WTC11 (cell line): Measurements from ENCODE around the gene DMRT2. TPM values are rescaled to one million over a fixed set of nuclear protein-coding genes. Genes with fewer than 3 reads are reported as not detected.

Experiments used
- ATAC-seq: fragments of 200-7000 bp; cut with Tn5 transposase; 2 replicates; pipeline ENCODE4 v1.10.0; 2021; ENCODE audit warnings: mild to moderate bottlenecking, moderate library complexity
- CTCF ChIA-PET: fragments of 300-600 bp; sonication (Branson Sonifier 250); formaldehyde crosslinking; loops from one replicate; lab custom pipeline; 2021; ENCODE audit warnings: antibody characterized with exemption; lab: Charles Lee
- POLR2A ChIA-PET: fragments of 350-600 bp; sonication (Branson Sonifier 250); formaldehyde crosslinking; loops from one replicate; lab custom pipeline; 2021; ENCODE audit warnings: antibody characterized with exemption; lab: Charles Lee
- DNase-seq: peaks from one replicate; pipeline ENCODE4 v3.0.0; 2021; ENCODE audit warnings: low spot score
- H3K27ac Mint-ChIP-seq: 2 replicates; pipeline ENCODE4 v1.8.0; 2021; ENCODE audit warnings: mixed read lengths
- H3K27me3 Mint-ChIP-seq: 2 replicates; pipeline ENCODE4 v1.8.0; 2021; ENCODE audit warnings: low read depth, mild to moderate bottlenecking, moderate library complexity, mixed read lengths
- H3K36me3 Mint-ChIP-seq: 2 replicates; pipeline ENCODE4 v1.8.0; 2021; ENCODE audit warnings: mixed read lengths
- H3K4me1 Mint-ChIP-seq: 2 replicates; pipeline ENCODE4 v1.8.0; 2022; ENCODE audit warnings: mixed read lengths
- H3K4me3 Mint-ChIP-seq: 2 replicates; pipeline ENCODE4 v1.8.0; 2021; ENCODE audit warnings: mild to moderate bottlenecking, moderate library complexity, mixed read lengths
- H3K9me3 Mint-ChIP-seq: 2 replicates; pipeline ENCODE4 v1.8.0; 2021; ENCODE audit warnings: mixed read lengths
- ERG ChIP-seq: fragments of 250-450 bp; sonication (Bioruptor Pico); IDR thresholded peaks from 2 replicates; pipeline ENCODE4 v1.8.0; 2021; ENCODE audit warnings: mild to moderate bottlenecking
- ETV6 ChIP-seq: sonication (generic); formaldehyde crosslinking; IDR thresholded peaks from 2 replicates; pipeline ENCODE4 v1.8.1; 2022; ENCODE audit warnings: mild to moderate bottlenecking, missing genetic modification reagents
- FOXJ3 ChIP-seq: sonication (generic); formaldehyde crosslinking; IDR thresholded peaks from 2 replicates; pipeline ENCODE4 v1.9.0; 2021; ENCODE audit warnings: missing genetic modification reagents, mild to moderate bottlenecking, borderline replicate concordance
- GABPB1 ChIP-seq: sonication (generic); formaldehyde crosslinking; IDR thresholded peaks from 2 replicates; pipeline ENCODE4 v1.8.1; 2023; ENCODE audit warnings: mild to moderate bottlenecking, missing genetic modification reagents
- GRHL2 ChIP-seq: fragments of 250-450 bp; sonication (Bioruptor Pico); IDR thresholded peaks from 2 replicates; pipeline ENCODE4 v1.8.0; 2022; ENCODE audit warnings: mild to moderate bottlenecking, moderate library complexity; ENCODE audit not compliant: insufficient replicate concordance, severe bottlenecking
- JUN ChIP-seq: sonication (generic); formaldehyde crosslinking; IDR thresholded peaks from 2 replicates; pipeline ENCODE4 v1.8.0; 2023; ENCODE audit warnings: mild to moderate bottlenecking, missing genetic modification reagents
- MAX ChIP-seq: sonication (generic); formaldehyde crosslinking; IDR thresholded peaks from 2 replicates; pipeline ENCODE4 v1.8.0; 2022; ENCODE audit warnings: mild to moderate bottlenecking, missing genetic modification reagents
- MXD4 ChIP-seq: fragments of 250-450 bp; sonication (Bioruptor Pico); IDR thresholded peaks from 2 replicates; pipeline ENCODE4 v1.8.0; 2021; ENCODE audit warnings: mild to moderate bottlenecking, moderate library complexity, borderline replicate concordance
- NR1H2 ChIP-seq: sonication (generic); formaldehyde crosslinking; IDR thresholded peaks from 2 replicates; pipeline ENCODE4 v1.9.0; 2021; ENCODE audit warnings: mild to moderate bottlenecking, moderate library complexity, missing genetic modification reagents
- NR2C2 ChIP-seq: sonication (generic); formaldehyde crosslinking; IDR thresholded peaks from 2 replicates; pipeline ENCODE4 v1.8.0; 2022; ENCODE audit warnings: mild to moderate bottlenecking, missing genetic modification reagents
- PRRX2 ChIP-seq: fragments of 250-450 bp; sonication (Bioruptor Pico); IDR thresholded peaks from 2 replicates; pipeline ENCODE4 v1.8.0; 2021; ENCODE audit warnings: mild to moderate bottlenecking
- USF1 ChIP-seq: sonication (generic); formaldehyde crosslinking; IDR thresholded peaks from 2 replicates; pipeline ENCODE4 v1.8.0; 2022; ENCODE audit warnings: mild to moderate bottlenecking, missing genetic modification reagents
- USF2 ChIP-seq: sonication (generic); formaldehyde crosslinking; IDR thresholded peaks from 2 replicates; pipeline ENCODE4 v1.8.1; 2023; ENCODE audit warnings: mild to moderate bottlenecking, missing genetic modification reagents, moderate library complexity
- ZBTB43 ChIP-seq: sonication (generic); formaldehyde crosslinking; IDR thresholded peaks from 2 replicates; pipeline ENCODE4 v1.8.1; 2023; ENCODE audit warnings: mild to moderate bottlenecking, missing genetic modification reagents
- ZNF263 ChIP-seq: sonication (generic); formaldehyde crosslinking; IDR thresholded peaks from 2 replicates; pipeline ENCODE4 v1.8.1; 2022; ENCODE audit warnings: low read depth, mild to moderate bottlenecking, moderate library complexity, missing genetic modification reagents
- ZNF281 ChIP-seq: sonication (generic); formaldehyde crosslinking; IDR thresholded peaks from 2 replicates; pipeline ENCODE4 v1.8.0; 2023; ENCODE audit warnings: mild to moderate bottlenecking, missing genetic modification reagents
- ZNF317 ChIP-seq: sonication (generic); formaldehyde crosslinking; IDR thresholded peaks from 2 replicates; pipeline ENCODE4 v1.8.1; 2023; ENCODE audit warnings: low read depth, mild to moderate bottlenecking, moderate library complexity, missing genetic modification reagents, borderline replicate concordance
- ZNF396 ChIP-seq: fragments of 250-450 bp; sonication (Bioruptor Pico); IDR thresholded peaks from 2 replicates; pipeline ENCODE4 v1.8.0; 2021; ENCODE audit warnings: mild to moderate bottlenecking, moderate library complexity, borderline replicate concordance
- ZNF532 ChIP-seq: fragments of 250-450 bp; sonication (Bioruptor Pico); IDR thresholded peaks from 2 replicates; pipeline ENCODE4 v1.9.0; 2021; ENCODE audit warnings: mild to moderate bottlenecking, borderline replicate concordance
- total RNA-seq: library from RNA; stranded (reverse); gene quantifications from 3 replicates; pipeline ENCODE4 v1.2.3, GENCODE V29; 2021

Gene DMRT2
- total RNA-seq, 1 experiment from 2014 or later: not detected

GRCh38 chr9:1014640-1015039, 35.5 kb upstream of the DMRT2 start (continued):
- TF ChIP-seq GRHL2 (CRISPR knock-in tag) (no peak), JUN (CRISPR knock-in tag) (no peak), ZNF317 (CRISPR knock-in tag) (no peak), ETV6 (CRISPR knock-in tag) (no peak), ZBTB43 (CRISPR knock-in tag) (no peak), ERG (CRISPR knock-in tag) (no peak), ZNF281 (CRISPR knock-in tag) (no peak), GABPB1 (CRISPR knock-in tag) (no peak), FOXJ3 (no peak), NR1H2 (CRISPR knock-in tag) (no peak)

GRCh38 chr9:1018121-1018520, 32.0 kb upstream of the DMRT2 start:
- Mint-ChIP-seq H3K27me3 (peaks cover 16% of the 10 kb centered on the region), H3K9me3 (peaks cover 9% of the 10 kb centered on the region), H3K27ac (no peak overlapping the region), H3K4me1 (no peaks in the 10 kb centered on the region), H3K4me3 (no peak overlapping the region), H3K36me3 (no peaks in the 10 kb centered on the region)
- TF ChIP-seq PRRX2 (CRISPR knock-in tag) (no peak), USF2 (peak; percentile 94), ZBTB43 (CRISPR knock-in tag) (no peak), MAX (CRISPR knock-in tag) (no peak), USF1 (CRISPR knock-in tag) (peak; percentile 94)
- POLR2A ChIA-PET: no interaction called here
- DNase-seq: peak; percentile 63
- peak; percentile 98 for ATAC-seq
- CTCF ChIA-PET: no interaction called here

- no peaks in the 10 kb centered on the region for H3K4me1 Mint-ChIP-seq
- CTCF ChIA-PET: interaction anchor here (2.5 kb wide), 1 partner anchor 15 kb away, joined by 9 read pairs; no protein-coding TSS in a partner anchor
- ATAC-seq (no peak), DNase-seq (no peak)
- H3K9me3 Mint-ChIP-seq: peaks cover 21% of the 10 kb centered on the region
- H3K27ac Mint-ChIP-seq: no peak overlapping the region
- no peak overlapping the region for H3K4me3 Mint-ChIP-seq
- H3K36me3 Mint-ChIP-seq: no peaks in the 10 kb centered on the region
- POLR2A ChIA-PET: no interaction called here
- H3K27me3 Mint-ChIP-seq: peaks cover 16% of the 10 kb centered on the region
- no peak for TF ChIP-seq ZNF263 (CRISPR knock-in tag)
- TF ChIP-seq MXD4: no peak
- no peak for TF ChIP-seq NR2C2 (CRISPR knock-in tag)
- no peak for TF ChIP-seq ZNF532
- TF ChIP-seq ZNF396 (CRISPR knock-in tag): no peak
- TF ChIP-seq USF2: no peak
Measured at GRCh38 chr9:1024112-1024511, 26.0 kb upstream of the DMRT2 start.
